NT2/D1 (cell line): ENCODE results near the gene SULT1B1.
"Not testable (repeated sequence)": the region's sequence is repeated elsewhere in the genome, so short reads cannot be mapped to it uniquely, and the experiment has no call there.

Experiments
- DNase-seq: peaks from one replicate; pipeline ENCODE4 v3.0.0-alpha.2; 2011; ENCODE audit warnings: low read depth, low spot score
- H3K27me3 ChIP-seq: 2 replicates; pipeline ENCODE4 v1.6.0; 2011; ENCODE audit warnings: mild to moderate bottlenecking; ENCODE audit not compliant: insufficient read length, insufficient read depth
- H3K36me3 ChIP-seq: 2 replicates; pipeline ENCODE4 v1.6.1; 2011; ENCODE audit warnings: mild to moderate bottlenecking, low read length, mixed read lengths; ENCODE audit not compliant: insufficient read depth, insufficient read length
- H3K4me1 ChIP-seq: 2 replicates; pipeline ENCODE4 v1.5.1; 2011; ENCODE audit not compliant: insufficient read depth, insufficient read length
- H3K4me3 ChIP-seq: 2 replicates; pipeline ENCODE4 v1.5.1; 2011; ENCODE audit warnings: low read depth; ENCODE audit not compliant: insufficient read length
- H3K9ac ChIP-seq: 2 replicates; pipeline ENCODE4 v1.6.0; 2011; ENCODE audit warnings: low read depth; ENCODE audit not compliant: insufficient read length
- H3K9me3 ChIP-seq: 2 replicates; pipeline ENCODE4 v1.5.1; 2011; ENCODE audit warnings: mild to moderate bottlenecking, low read length; ENCODE audit not compliant: insufficient read depth
- SUZ12 ChIP-seq: IDR thresholded peaks from 2 replicates; pipeline ENCODE4 v1.6.1; 2011; ENCODE audit not compliant: insufficient read length, insufficient read depth; ENCODE audit errors: extremely low read depth
- YY1 ChIP-seq: IDR thresholded peaks from 2 replicates; pipeline ENCODE4 v1.6.1; 2011; ENCODE audit not compliant: insufficient read length, insufficient read depth
- ZNF274 ChIP-seq: IDR thresholded peaks from 2 replicates; pipeline ENCODE4 v1.6.1; 2011; ENCODE audit warnings: mild to moderate bottlenecking, low read depth, low read length

The SULT1B1 gene

DNA sequence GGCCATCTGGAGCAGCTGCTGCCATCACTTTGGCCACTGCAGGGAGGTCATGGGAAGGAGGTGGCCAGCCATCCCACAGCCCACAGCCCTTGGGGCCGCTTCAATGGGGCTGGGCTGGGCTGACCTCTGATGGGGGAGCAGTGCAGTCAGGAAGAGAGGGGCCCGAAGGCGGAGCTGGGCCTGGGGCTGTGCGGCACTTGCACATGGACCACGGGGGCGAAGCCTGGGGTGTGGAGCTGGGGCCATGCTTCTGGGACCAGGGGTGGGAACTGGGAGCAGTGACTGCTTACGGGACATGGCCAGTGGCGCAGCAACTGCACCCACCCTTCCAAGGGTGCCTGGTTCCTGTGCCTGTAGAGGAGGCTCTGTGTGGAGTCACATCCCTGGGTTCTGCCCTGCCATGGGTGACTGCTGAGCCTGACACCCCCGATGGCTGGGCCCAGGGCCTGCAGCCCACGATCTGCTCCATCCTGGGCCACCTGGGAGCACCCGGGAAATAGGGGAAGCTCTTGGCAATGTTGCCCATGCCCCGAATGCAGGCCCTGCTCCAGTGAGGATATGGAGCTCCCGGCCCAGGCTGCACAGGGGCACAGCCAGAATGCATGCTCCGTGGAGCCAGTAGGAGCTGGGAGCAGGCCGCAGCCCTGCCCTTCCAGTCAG is 22.4 kb upstream of the SULT1B1 start:
- peaks cover 7% of the 10 kb centered on the region; the same call in 1 of the 2 replicates for H3K9me3 ChIP-seq
- DNase-seq = no peak

DNA sequence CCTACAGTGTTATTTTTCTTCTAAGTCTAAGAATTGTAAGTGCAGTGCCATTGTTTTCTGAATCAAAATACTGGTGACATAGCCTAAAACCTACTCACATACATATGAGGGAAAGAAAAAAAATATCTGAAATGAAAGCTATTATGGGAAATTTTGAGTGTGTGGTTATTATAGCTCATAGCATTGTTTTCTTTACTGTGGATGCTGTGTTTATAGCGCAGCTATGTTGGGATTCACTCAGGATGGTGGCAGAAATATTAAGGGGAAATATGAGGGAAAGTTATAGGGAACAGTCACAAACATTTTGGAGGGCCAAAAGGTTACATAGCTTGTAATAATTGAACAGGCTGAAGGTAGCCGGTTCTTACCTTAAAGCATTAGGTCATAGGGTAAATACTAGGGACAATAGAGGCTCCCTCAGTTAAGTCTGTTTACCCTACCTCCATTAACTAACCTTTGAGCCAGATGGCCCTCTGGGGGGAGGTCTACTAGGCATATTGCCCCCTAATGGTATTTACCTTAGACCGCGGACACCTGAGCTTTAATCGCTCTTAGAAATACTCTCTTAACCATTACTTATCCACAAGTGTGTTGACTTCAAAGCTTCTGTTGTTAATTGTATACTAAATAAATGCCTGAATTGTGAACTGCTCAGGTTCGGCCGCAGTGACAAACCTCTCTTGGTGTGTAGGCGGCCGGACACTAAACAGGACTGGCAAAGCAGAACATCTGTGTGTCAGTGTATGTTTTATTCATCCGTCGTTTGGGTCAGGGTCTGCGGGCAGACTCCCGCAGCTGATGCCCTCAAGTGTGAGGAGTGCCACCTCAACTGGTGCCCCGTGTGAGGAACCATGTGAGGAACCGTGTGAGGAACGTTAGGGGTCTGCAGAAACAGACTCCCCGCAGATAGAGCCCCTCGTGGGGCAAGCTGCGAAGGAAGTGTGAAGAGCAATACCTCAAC is 21.3 kb upstream of the SULT1B1 start:
- no peak for DNase-seq
- TF ChIP-seq YY1 = no peak
- no peak for TF ChIP-seq SUZ12
- H3K4me3 ChIP-seq = no peak overlapping the region
- no peaks in the 10 kb centered on the region for H3K27me3 ChIP-seq
- no peak overlapping the region for H3K9ac ChIP-seq
- peaks cover 7% of the 10 kb centered on the region; the same call in 1 of the 2 replicates for H3K9me3 ChIP-seq
- no peaks in the 10 kb centered on the region for H3K4me1 ChIP-seq
- H3K36me3 ChIP-seq = no peaks in the 10 kb centered on the region

More for the DNA sequence above, 22.4 kb upstream of the SULT1B1 start:
- no peaks in the 10 kb centered on the region for H3K27me3 ChIP-seq
- H3K36me3 ChIP-seq = no peaks in the 10 kb centered on the region
- H3K4me1 ChIP-seq = no peaks in the 10 kb centered on the region
- no peak overlapping the region for H3K9ac ChIP-seq
- no peak overlapping the region for H3K4me3 ChIP-seq
- TF ChIP-seq SUZ12 (no peak), YY1 (no peak), ZNF274 (no peak)

DNA sequence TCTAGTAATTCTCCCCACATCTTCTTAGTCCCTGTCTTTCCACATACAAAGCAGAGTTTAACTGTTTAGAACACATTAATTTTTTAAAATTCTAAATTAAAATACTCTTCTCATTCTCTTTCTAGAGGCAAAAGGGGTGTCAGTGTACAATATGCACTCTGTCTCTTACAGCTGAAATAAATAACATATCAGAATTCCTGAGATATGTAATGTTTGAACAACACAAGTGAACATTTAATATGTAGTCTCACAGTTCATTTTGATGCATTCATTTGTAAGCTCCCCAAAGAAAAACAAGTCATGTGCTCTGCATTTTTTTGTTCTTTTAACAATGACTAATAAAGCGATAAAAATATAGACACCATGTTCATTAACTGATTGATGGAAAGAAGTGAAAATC is 19.7 kb upstream of the SULT1B1 start:
- no peaks in the 10 kb centered on the region for H3K27me3 ChIP-seq
- no peaks in the 10 kb centered on the region for H3K36me3 ChIP-seq
- no peaks in the 10 kb centered on the region for H3K4me1 ChIP-seq
- H3K9me3 ChIP-seq = peaks cover 7% of the 10 kb centered on the region; the same call in 1 of the 2 replicates
- no peak overlapping the region for H3K4me3 ChIP-seq
- DNase-seq = no peak
- no peak overlapping the region for H3K9ac ChIP-seq
- no peak for TF ChIP-seq ZNF274
- TF ChIP-seq YY1 = no peak
- TF ChIP-seq SUZ12 = no peak

GRCh38 chr4:69776696-69777095 is 16.3 kb upstream of the SULT1B1 start:
- no peak for DNase-seq
- Histone ChIP-seq H3K36me3 (no peaks in the 10 kb centered on the region), H3K4me3 (no peak overlapping the region), H3K27me3 (no peaks in the 10 kb centered on the region), H3K4me1 (no peaks in the 10 kb centered on the region), H3K9ac (no peak overlapping the region), H3K9me3 (no peaks in the 10 kb centered on the region)
- TF ChIP-seq SUZ12 = no peak
- no peak for TF ChIP-seq ZNF274
- TF ChIP-seq YY1 = no peak

DNA sequence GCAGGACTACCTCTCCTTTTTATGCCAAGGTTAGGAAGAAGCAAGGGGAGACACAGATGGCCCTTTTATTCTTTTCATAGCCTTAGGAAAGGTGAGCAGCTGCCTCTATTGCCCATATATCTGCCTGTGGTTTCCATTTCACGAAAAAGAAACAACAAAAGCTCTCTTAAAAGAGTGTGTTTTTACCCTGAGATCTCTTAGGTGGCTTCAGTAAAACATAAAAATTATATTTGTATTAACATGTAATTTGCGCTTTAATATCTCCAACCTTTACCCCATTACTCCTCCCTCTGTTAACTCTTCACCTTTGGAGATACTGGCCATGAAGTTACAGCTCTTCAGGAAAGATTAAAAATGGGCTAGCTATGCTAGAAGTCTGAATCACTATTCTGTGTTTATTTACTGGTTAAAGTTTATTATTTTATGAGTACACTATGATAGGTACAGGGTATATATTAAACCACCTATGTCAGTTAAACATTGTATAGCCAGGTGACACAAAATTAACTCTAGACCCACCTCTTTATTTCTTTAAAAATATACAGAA is 15.0 kb upstream of the SULT1B1 start:
- no peaks in the 10 kb centered on the region for H3K36me3 ChIP-seq

DNA sequence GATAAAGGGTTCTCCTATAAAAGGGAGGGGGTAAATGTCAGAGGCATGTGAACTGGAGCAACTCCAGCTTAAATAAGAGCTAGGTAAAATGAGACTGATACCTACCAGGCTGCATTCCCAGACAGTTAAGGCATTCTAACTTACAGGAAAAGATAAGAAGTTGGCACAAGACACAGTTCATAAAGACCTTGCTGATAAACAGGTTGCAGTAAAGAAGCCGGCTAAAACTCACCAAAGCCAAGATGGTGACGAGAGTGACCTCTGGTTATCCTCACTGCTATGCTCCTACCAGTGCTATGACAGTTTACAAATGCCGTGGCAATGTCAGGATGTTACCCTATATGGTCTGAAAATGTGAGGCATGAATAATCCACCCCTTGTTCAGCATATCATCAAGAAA is 13.1 kb upstream of the SULT1B1 start:
- Histone ChIP-seq H3K9ac (no peak overlapping the region), H3K4me1 (no peaks in the 10 kb centered on the region), H3K36me3 (no peaks in the 10 kb centered on the region), H3K9me3 (no peaks in the 10 kb centered on the region), H3K27me3 (no peaks in the 10 kb centered on the region), H3K4me3 (no peak overlapping the region)
- TF ChIP-seq SUZ12 (no peak), ZNF274 (no peak), YY1 (no peak)
- DNase-seq = no peak

More for the DNA sequence above, 15.0 kb upstream of the SULT1B1 start:
- Histone ChIP-seq H3K9ac (no peak overlapping the region), H3K4me1 (no peaks in the 10 kb centered on the region), H3K27me3 (no peaks in the 10 kb centered on the region), H3K9me3 (no peaks in the 10 kb centered on the region), H3K4me3 (no peak overlapping the region)
- TF ChIP-seq YY1 (no peak), ZNF274 (no peak), SUZ12 (no peak)
- no peak for DNase-seq

- H3K27me3 ChIP-seq, DNase-seq, H3K9ac ChIP-seq, H3K36me3 ChIP-seq, H3K9me3 ChIP-seq, H3K4me1 ChIP-seq, H3K4me3 ChIP-seq: not testable (repeated sequence)
Observed at GRCh38 chr4:69768554-69768953, 8.1 kb upstream of the SULT1B1 start.
